Immature natural killer cell (primary cell): ENCODE data around the gene KRTAP5-10. TPM values are rescaled to one million over a fixed set of nuclear protein-coding genes. Genes with fewer than 3 reads are reported as not detected.
A peak's percentile ranks its signal among the peaks of the same experiment; 100 is the strongest.
"Not testable (repeated sequence)": the region's sequence is repeated elsewhere in the genome, so short reads cannot be mapped to it uniquely, and the experiment has no call there.

Experiments
- DNase-seq, 3 donors: peaks; one replicate each; pipeline ENCODE4 v3.0.0; 2022; ENCODE audit warnings: mixed read lengths in 1 of 3
- H3K27ac Mint-ChIP-seq, 6 donors: one replicate each; pipeline ENCODE4 v1.8.0; 2020; ENCODE audit warnings: mixed read lengths in 6 of 6, mild to moderate bottlenecking in 5 of 6, inconsistent platforms in 4 of 6, moderate library complexity in 3 of 6
- H3K27me3 Mint-ChIP-seq, 3 donors: one replicate each; pipeline ENCODE4 v1.8.0; 2020 to 2021; ENCODE audit warnings: low read depth in 3 of 3, mild to moderate bottlenecking in 3 of 3, mixed read lengths in 3 of 3, moderate library complexity in 3 of 3, inconsistent platforms in 1 of 3
- H3K36me3 Mint-ChIP-seq, 3 donors: one replicate each; pipeline ENCODE4 v1.8.0; 2020; ENCODE audit warnings: mixed read lengths in 3 of 3, inconsistent platforms in 2 of 3, mild to moderate bottlenecking in 2 of 3
- H3K4me1 Mint-ChIP-seq, 2 donors: one replicate each; pipeline ENCODE4 v1.8.0; 2020; ENCODE audit warnings: inconsistent platforms in 2 of 2, mild to moderate bottlenecking in 2 of 2, mixed read lengths in 2 of 2, moderate library complexity in 1 of 2
- H3K4me3 Mint-ChIP-seq, 5 donors: one replicate each; pipeline ENCODE4 v1.8.0; 2020; ENCODE audit warnings: mild to moderate bottlenecking in 5 of 5, mixed read lengths in 5 of 5, inconsistent platforms in 3 of 5, moderate library complexity in 3 of 5
- H3K9me3 Mint-ChIP-seq, 6 donors: one replicate each; pipeline ENCODE4 v1.8.0; 2020; ENCODE audit warnings: mild to moderate bottlenecking in 6 of 6, mixed read lengths in 6 of 6, inconsistent platforms in 4 of 6, moderate library complexity in 3 of 6
- polyA plus RNA-seq, 3 donors: library from polyadenylated mRNA; unstranded; fragments of 300-500 nt; fragmentation: Illumina TruSeq; gene quantifications; one replicate each; pipeline ENCODE4 v1.2.3, GENCODE V29; 2021

Gene KRTAP5-10
- polyA plus RNA-seq, 3 donors from 2014 or later: not detected

DNA sequence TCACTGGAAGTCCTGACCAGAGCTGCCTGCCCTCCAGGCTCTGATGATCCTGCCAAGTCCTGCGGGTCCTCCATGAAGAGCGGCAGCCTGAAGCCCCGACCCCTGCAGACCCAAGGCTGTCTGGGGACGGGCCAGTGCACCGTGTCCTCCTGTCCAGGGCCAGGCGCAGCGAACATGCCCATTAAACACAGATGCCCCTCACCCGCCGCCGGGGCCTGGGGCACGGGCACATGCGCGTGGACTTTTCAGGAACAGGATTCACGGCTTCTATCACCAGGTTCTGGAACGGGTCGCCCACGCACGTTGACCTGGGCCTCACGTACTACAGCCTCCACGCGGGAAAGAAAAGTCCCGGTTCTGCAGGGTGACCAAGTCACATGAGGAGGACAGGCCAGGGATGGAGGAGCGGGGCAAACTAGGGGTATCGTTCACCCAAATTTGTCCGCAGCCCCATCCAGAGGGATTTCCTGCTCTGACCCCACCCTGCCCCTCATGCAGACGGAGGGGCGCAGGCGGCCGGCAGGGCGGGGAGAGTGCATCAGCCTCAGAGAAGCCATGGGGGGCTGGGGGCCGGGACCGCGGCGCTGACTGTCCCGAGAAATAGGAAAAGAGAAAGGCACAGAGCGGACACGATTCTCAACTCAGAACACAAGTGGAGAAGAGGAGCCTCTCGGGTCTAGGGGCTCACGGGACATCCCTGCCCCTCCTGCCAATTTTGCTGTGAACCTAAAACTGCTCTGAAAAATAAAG is 5.9 kb downstream of the KRTAP5-10 start:
- H3K27me3 Mint-ChIP-seq, H3K4me1 Mint-ChIP-seq, H3K27ac Mint-ChIP-seq, DNase-seq, H3K9me3 Mint-ChIP-seq, H3K4me3 Mint-ChIP-seq, H3K36me3 Mint-ChIP-seq: not testable (repeated sequence)

- DNase-seq: no peak
- H3K9me3 Mint-ChIP-seq: no peaks in the 10 kb centered on the region
- H3K36me3 Mint-ChIP-seq: no peaks in the 10 kb centered on the region
- no peak overlapping the region for H3K27ac Mint-ChIP-seq
- H3K4me1 Mint-ChIP-seq: no peaks in the 10 kb centered on the region
- no peak overlapping the region for H3K4me3 Mint-ChIP-seq
- H3K27me3 Mint-ChIP-seq: peaks cover 0 to 5% (median 2%) of the 10 kb centered on the region in 3 donors
These were observed 7.4 kb downstream of the KRTAP5-10 start for GRCh38 chr11:71572811-71573210.

- Mint-ChIP-seq H3K27me3 (peaks cover 1 to 5% (median 5%) of the 10 kb centered on the region in 3 donors), H3K9me3 (no peaks in the 10 kb centered on the region), H3K27ac (no peak overlapping the region), H3K4me3 (no peak overlapping the region), H3K36me3 (no peaks in the 10 kb centered on the region), H3K4me1 (no peaks in the 10 kb centered on the region)
- no peak for DNase-seq
These were observed 9.1 kb downstream of the KRTAP5-10 start for GRCh38 chr11:71574418-71574817.

DNA sequence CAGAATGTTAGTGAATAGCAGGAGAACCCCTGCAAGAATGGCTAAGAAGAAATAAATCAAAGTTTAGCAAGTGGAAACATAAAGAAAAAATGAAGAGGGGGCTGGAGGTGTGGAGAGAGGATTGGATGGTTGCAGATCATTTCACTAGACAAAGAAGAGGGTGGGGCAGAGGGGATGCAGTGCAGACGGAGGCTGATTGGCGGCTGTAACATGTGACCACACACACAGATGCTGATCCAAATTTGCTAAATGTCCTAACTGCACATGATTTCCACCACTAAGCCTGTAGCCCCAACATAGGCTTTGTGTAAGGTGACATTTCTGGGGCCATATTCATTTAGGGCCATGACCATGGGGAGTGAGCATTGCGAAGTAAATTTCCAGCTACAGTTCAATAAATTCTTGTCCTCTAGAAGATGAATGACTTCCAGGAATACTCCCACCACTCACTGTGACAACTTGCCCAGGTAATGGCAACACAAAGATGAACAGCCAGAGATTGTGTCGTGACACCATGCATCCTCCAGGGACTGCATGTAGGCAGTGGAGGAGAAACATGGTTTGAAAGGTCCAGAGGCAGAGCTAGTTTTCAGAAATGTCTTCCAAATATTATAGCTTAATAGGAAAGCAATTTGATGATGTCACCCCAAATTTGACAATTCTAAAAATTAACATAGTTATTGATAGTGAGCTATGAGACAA is 10.5 kb downstream of the KRTAP5-10 start:
- Mint-ChIP-seq H3K36me3 (no peaks in the 10 kb centered on the region), H3K9me3 (no peaks in the 10 kb centered on the region), H3K4me1 (peaks cover 4 to 6% of the 10 kb centered on the region in 2 donors), H3K4me3 (no peak overlapping the region), H3K27me3 (peaks cover 1 to 8% (median 5%) of the 10 kb centered on the region in 3 donors), H3K27ac (no peak overlapping the region)
- no peak for DNase-seq

GRCh38 chr11:71576688-71577465 is 11.5 kb downstream of the KRTAP5-10 start:
- not testable (repeated sequence) for DNase-seq, H3K4me1 Mint-ChIP-seq, H3K36me3 Mint-ChIP-seq, H3K9me3 Mint-ChIP-seq, H3K27me3 Mint-ChIP-seq, H3K27ac Mint-ChIP-seq, H3K4me3 Mint-ChIP-seq

DNA sequence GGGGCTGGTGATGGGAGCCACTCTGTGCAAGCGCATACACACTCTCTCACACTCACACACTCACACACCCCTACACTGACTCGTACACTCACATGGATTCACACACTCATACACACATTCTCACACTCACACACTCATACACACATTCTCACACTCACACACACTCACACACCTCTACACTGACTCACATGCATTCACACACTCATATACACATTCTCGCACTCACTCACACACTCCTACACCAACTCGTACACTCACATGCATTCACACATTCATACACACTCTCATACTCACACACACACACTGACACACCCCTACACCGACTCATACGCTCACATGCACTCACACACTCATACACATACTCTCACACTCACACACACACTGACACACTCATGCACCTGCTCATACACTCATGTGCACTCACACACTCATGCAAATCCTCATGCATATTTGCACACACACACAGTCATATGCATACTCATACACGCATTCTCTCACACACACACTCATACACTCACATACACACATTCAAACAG is 12.2 kb downstream of the KRTAP5-10 start:
- no peak for DNase-seq
- H3K36me3 Mint-ChIP-seq: no peaks in the 10 kb centered on the region
- H3K27me3 Mint-ChIP-seq: peaks cover 1 to 8% (median 6%) of the 10 kb centered on the region in 3 donors
- H3K27ac Mint-ChIP-seq: no peak overlapping the region
- H3K4me3 Mint-ChIP-seq: no peak overlapping the region
- peaks cover 4 to 6% of the 10 kb centered on the region in 2 donors for H3K4me1 Mint-ChIP-seq
- H3K9me3 Mint-ChIP-seq: no peaks in the 10 kb centered on the region

DNA sequence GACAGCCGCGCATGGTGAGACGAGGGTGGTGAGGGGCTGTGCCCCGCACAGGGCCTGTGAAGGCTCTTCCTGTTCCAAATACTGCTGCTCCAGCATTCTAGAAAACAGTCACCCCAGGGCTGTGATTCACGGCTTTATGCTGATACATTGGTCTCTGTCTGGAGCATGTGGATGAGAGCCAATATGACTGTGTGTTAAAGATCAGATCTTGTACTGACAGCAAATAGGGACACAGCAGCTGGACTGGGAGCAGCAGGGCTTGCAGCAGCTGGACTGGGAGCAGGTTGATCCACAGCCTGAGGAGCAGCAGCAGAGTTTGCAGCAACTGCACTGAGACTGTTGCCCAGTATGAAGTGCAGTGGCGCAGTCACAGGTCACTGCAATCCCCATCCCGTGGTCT is 14.2 kb downstream of the KRTAP5-10 start:
- H3K4me3 Mint-ChIP-seq, H3K9me3 Mint-ChIP-seq, H3K27me3 Mint-ChIP-seq: not testable (repeated sequence)

DNA sequence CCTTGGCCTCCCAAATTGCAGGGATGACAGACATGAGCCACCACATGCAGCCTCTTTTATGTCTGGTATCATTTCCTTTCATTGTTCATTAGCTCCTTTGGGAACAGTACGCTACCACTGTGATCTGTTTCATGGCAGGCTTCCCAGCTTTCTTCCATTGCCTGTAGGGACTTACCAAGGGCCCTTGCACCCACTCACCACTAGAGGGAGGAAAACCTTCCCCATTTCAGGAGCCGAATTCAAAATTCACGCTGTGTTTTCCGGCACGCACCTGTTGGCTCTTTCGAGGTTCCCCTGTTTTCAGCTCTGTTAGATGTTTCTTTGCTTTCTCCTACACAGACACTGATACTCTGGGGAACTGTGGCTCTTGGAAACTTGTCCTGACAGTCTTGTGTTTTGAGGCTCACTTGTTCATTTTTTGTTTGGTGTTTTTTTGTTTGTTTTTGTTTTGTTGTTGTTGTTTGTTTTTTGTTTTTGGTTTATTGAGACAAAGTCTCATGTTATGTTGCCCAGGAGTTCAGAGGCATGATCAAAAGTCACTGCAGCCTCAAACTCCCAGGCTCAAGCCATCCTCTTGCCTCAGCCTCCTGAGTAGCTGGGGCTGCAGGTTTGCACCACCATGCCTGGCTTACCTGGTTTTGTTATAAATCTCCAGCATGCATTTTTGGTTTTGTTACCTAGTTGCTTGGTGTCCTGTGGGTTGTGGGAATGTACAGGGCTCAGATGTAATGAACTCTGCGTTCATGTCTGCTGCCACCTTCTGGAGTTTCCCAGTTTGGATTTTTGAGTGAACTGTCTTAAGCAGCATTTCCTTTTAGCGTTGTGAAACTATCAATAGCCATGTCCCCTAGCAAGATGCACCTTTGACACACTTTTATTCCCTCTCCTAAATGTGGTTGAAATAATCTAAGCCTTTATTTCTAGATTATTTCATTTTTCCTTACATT is 15.0 kb downstream of the KRTAP5-10 start:
- no peak overlapping the region for H3K27ac Mint-ChIP-seq
- H3K36me3 Mint-ChIP-seq: no peaks in the 10 kb centered on the region
- no peaks in the 10 kb centered on the region for H3K9me3 Mint-ChIP-seq
- peak overlapping the region in 1 of 5 donors; percentile 21 for H3K4me3 Mint-ChIP-seq
- peaks cover 4 to 9% (median 7%) of the 10 kb centered on the region in 3 donors for H3K27me3 Mint-ChIP-seq
- peaks cover 4 to 6% of the 10 kb centered on the region in 2 donors for H3K4me1 Mint-ChIP-seq
- no peak for DNase-seq

More for the DNA sequence above, 14.2 kb downstream of the KRTAP5-10 start:
- H3K4me1 Mint-ChIP-seq, H3K36me3 Mint-ChIP-seq, H3K27ac Mint-ChIP-seq, DNase-seq: not testable (repeated sequence)

GRCh38 chr11:71581826-71582225 is 16.5 kb downstream of the KRTAP5-10 start:
- H3K36me3 Mint-ChIP-seq: no peaks in the 10 kb centered on the region
- H3K27ac Mint-ChIP-seq: no peak overlapping the region
- no peak for DNase-seq
- H3K27me3 Mint-ChIP-seq: peaks cover 4 to 9% (median 7%) of the 10 kb centered on the region in 3 donors
- peaks cover 4 to 6% of the 10 kb centered on the region in 2 donors for H3K4me1 Mint-ChIP-seq
- H3K9me3 Mint-ChIP-seq: no peaks in the 10 kb centered on the region
- H3K4me3 Mint-ChIP-seq: no peak overlapping the region

DNA sequence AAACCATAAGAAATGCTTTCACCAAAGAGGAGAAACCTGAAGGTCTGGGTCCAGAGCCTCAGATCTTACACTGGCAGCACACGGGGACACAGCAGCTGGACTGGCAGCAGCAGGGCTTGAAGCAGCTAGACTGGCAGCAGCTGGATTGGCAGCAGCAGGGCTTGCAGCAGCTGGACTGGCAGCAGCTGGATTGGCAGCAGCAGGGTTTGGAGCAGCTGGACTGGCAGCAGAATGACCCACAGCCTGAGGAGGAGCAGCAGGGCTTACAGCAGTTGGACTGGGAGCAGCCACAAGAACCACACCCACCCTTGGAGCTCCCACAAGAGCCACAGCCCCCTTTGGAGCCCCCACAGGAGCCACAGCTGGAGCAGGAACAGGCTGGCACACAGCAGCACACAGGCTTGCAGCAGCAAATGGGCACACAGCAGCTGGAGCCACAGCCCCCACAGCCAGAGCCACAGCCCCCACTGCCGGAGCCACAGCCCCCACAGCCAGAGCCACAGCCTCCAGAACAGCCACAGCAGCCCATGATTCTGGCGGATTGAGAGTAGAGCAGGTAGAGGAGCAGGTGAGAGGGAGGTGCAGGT is 17.0 kb downstream of the KRTAP5-10 start, which contains the start of gene KRTAP5-11:
Gene KRTAP5-11 (minus strand): TSS at position 567 of the 587 bp plus-strand sequence. CDS start 38 bp downstream, at position 529.
- H3K4me1 Mint-ChIP-seq: peaks cover 4 to 6% of the 10 kb centered on the region in 2 donors
- H3K36me3 Mint-ChIP-seq: no peaks in the 10 kb centered on the region
- H3K4me3 Mint-ChIP-seq: no peak within 1 kb of the TSS
- H3K27me3 Mint-ChIP-seq: peaks cover 4 to 9% (median 7%) of the 10 kb centered on the region in 3 donors
- H3K27ac Mint-ChIP-seq: no peak within 1 kb of the TSS
- DNase-seq: no peak
- no peaks in the 10 kb centered on the region for H3K9me3 Mint-ChIP-seq

GRCh38 chr11:71582969-71583368 is 17.6 kb downstream of the KRTAP5-10 start:
- H3K4me3 Mint-ChIP-seq, H3K27ac Mint-ChIP-seq, DNase-seq, H3K36me3 Mint-ChIP-seq, H3K9me3 Mint-ChIP-seq, H3K27me3 Mint-ChIP-seq, H3K4me1 Mint-ChIP-seq: not testable (repeated sequence)

DNA sequence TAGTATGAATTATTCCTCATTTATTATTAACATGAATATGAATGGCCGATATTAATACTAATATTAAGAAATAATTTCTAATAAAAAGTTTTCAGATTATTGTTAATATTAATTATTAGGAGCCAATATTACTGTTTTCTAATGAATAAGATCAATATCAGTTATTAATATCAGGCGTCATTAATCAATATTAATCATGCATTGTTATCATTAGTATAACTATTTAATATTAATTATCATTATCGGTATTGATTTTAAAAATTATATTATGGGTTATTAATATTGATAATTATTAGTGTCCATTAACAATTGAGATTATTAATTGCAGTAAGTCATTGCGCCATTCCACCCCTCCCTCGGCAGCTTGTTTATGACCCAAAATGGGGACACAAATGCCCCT is 20.3 kb downstream of the KRTAP5-10 start:
- not testable (repeated sequence) for H3K27me3 Mint-ChIP-seq, H3K9me3 Mint-ChIP-seq, H3K4me3 Mint-ChIP-seq, DNase-seq, H3K27ac Mint-ChIP-seq, H3K4me1 Mint-ChIP-seq, H3K36me3 Mint-ChIP-seq

GRCh38 chr11:71588314-71588713 is 23.0 kb downstream of the KRTAP5-10 start:
- not testable (repeated sequence) for H3K27me3 Mint-ChIP-seq, H3K27ac Mint-ChIP-seq, DNase-seq, H3K4me3 Mint-ChIP-seq, H3K36me3 Mint-ChIP-seq, H3K4me1 Mint-ChIP-seq, H3K9me3 Mint-ChIP-seq
